RWPE2 (cell line): ENCODE measurements around the gene DOCK9.
A peak's percentile ranks its signal among the peaks of the same experiment; 100 is the strongest.

ENCODE experiments used
- ATAC-seq: fragments of 200-7000 bp; cut with Tn5 transposase; 3 replicates; pipeline ENCODE4 v1.9.1; 2021; ENCODE audit warnings: low read depth
- DNase-seq: peaks from one replicate; pipeline ENCODE4 v3.0.0-alpha.2; 2020; ENCODE audit warnings: low spot score
- H3K27ac ChIP-seq: fragments of 450-650 bp; 2 replicates; pipeline ENCODE4 v1.5.1; 2017; ENCODE audit warnings: mild to moderate bottlenecking; ENCODE audit not compliant: poor library complexity, severe bottlenecking
- H3K27me3 ChIP-seq: fragments of 250-450 bp; sonication (Bioruptor Pico); 2 replicates; pipeline ENCODE4 v1.5.1; 2021; ENCODE audit warnings: mild to moderate bottlenecking, moderate library complexity; ENCODE audit not compliant: insufficient read depth, poor library complexity, severe bottlenecking
- H3K36me3 ChIP-seq: fragments of 250-450 bp; sonication (Bioruptor Pico); 2 replicates; pipeline ENCODE4 v1.5.1; 2020; ENCODE audit warnings: low read depth, mild to moderate bottlenecking, moderate library complexity
- H3K4me1 ChIP-seq: fragments of 250-450 bp; sonication (Bioruptor Pico); 2 replicates; pipeline ENCODE4 v1.5.1; 2021; ENCODE audit warnings: mild to moderate bottlenecking, moderate library complexity; ENCODE audit not compliant: insufficient read depth, poor library complexity, severe bottlenecking
- H3K4me3 ChIP-seq: fragments of 250-450 bp; sonication (Bioruptor Pico); 2 replicates; pipeline ENCODE4 v1.5.1; 2021; ENCODE audit warnings: mild to moderate bottlenecking, moderate library complexity; ENCODE audit not compliant: severe bottlenecking
- H3K9me3 ChIP-seq: fragments of 250-450 bp; sonication (Bioruptor Pico); 2 replicates; pipeline ENCODE4 v1.5.1; 2021; ENCODE audit warnings: mild to moderate bottlenecking, moderate library complexity; ENCODE audit not compliant: severe bottlenecking
- TF ChIP-seq, protein P1 (sequence below): fragments of 450-650 bp; IDR thresholded peaks from one replicate; pipeline ENCODE4 v1.5.1; 2017; ENCODE audit warnings: mild to moderate bottlenecking, moderate library complexity; ENCODE audit not compliant: poor library complexity, severe bottlenecking

DOCK9 gene, protein sequence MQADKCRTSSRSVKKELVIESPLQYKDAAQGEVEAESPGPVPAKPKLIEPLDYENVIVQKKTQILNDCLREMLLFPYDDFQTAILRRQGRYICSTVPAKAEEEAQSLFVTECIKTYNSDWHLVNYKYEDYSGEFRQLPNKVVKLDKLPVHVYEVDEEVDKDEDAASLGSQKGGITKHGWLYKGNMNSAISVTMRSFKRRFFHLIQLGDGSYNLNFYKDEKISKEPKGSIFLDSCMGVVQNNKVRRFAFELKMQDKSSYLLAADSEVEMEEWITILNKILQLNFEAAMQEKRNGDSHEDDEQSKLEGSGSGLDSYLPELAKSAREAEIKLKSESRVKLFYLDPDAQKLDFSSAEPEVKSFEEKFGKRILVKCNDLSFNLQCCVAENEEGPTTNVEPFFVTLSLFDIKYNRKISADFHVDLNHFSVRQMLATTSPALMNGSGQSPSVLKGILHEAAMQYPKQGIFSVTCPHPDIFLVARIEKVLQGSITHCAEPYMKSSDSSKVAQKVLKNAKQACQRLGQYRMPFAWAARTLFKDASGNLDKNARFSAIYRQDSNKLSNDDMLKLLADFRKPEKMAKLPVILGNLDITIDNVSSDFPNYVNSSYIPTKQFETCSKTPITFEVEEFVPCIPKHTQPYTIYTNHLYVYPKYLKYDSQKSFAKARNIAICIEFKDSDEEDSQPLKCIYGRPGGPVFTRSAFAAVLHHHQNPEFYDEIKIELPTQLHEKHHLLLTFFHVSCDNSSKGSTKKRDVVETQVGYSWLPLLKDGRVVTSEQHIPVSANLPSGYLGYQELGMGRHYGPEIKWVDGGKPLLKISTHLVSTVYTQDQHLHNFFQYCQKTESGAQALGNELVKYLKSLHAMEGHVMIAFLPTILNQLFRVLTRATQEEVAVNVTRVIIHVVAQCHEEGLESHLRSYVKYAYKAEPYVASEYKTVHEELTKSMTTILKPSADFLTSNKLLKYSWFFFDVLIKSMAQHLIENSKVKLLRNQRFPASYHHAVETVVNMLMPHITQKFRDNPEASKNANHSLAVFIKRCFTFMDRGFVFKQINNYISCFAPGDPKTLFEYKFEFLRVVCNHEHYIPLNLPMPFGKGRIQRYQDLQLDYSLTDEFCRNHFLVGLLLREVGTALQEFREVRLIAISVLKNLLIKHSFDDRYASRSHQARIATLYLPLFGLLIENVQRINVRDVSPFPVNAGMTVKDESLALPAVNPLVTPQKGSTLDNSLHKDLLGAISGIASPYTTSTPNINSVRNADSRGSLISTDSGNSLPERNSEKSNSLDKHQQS (N-terminal part only)

GRCh38 chr13:98977568-98978265 lies at the start of gene DOCK9:
DOCK9 (minus strand) TSS chr13:98978064; CDS start chr13:98977909, 155 bp downstream.
- Histone ChIP-seq H3K36me3 (no peaks in the 10 kb centered on the region), H3K27me3 (no peaks in the 10 kb centered on the region), H3K9me3 (no peaks in the 10 kb centered on the region), H3K4me3 (peak within 1 kb of the TSS; percentile 19), H3K4me1 (peaks cover 22% of the 10 kb centered on the region), H3K27ac (peak within 1 kb of the TSS; percentile 85)
- DNase-seq, result no peak
- peak; percentile 85 for ATAC-seq
- TF ChIP-seq, protein P1, sequence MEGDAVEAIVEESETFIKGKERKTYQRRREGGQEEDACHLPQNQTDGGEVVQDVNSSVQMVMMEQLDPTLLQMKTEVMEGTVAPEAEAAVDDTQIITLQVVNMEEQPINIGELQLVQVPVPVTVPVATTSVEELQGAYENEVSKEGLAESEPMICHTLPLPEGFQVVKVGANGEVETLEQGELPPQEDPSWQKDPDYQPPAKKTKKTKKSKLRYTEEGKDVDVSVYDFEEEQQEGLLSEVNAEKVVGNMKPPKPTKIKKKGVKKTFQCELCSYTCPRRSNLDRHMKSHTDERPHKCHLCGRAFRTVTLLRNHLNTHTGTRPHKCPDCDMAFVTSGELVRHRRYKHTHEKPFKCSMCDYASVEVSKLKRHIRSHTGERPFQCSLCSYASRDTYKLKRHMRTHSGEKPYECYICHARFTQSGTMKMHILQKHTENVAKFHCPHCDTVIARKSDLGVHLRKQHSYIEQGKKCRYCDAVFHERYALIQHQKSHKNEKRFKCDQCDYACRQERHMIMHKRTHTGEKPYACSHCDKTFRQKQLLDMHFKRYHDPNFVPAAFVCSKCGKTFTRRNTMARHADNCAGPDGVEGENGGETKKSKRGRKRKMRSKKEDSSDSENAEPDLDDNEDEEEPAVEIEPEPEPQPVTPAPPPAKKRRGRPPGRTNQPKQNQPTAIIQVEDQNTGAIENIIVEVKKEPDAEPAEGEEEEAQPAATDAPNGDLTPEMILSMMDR, result no peak

DNA sequence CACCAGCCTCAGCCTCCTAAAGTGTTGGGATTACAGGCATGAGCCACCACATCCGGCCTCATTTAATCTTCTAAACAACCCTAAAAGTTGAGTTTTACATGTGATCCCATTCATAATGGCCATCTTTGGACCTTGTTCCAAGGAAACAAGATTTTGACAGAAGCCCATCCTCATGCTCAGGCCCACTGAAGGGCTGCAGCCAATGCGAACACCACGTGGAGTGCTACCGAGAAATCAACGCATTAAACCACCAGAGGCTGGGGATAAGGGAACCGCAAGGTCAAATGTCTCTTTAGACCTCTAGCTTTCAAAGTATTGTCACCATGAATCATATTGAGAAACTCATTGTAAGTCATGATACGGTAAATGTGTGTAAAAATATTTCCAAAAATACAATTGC lies 49.4 kb upstream of the DOCK9 start:
- no peaks in the 10 kb centered on the region for H3K36me3 ChIP-seq
- H3K4me1 ChIP-seq, result peaks cover 35% of the 10 kb centered on the region
- H3K9me3 ChIP-seq, result no peaks in the 10 kb centered on the region
- TF ChIP-seq, protein P1, result no peak
- ATAC-seq, result no peak
- DNase-seq, result no peak
- H3K27ac ChIP-seq, result peak overlapping the region; percentile 76
- no peak overlapping the region for H3K4me3 ChIP-seq
- no peaks in the 10 kb centered on the region for H3K27me3 ChIP-seq

- DNase-seq, result no peak
Measured at GRCh38 chr13:99022941-99023340, 45.1 kb upstream of the DOCK9 start.

More at GRCh38 chr13:99022941-99023340, 45.1 kb upstream of the DOCK9 start:
- TF ChIP-seq, protein P1, result no peak
- no peak for ATAC-seq
- H3K4me1 ChIP-seq, result peaks cover 36% of the 10 kb centered on the region
- no peaks in the 10 kb centered on the region for H3K27me3 ChIP-seq
- no peak overlapping the region for H3K4me3 ChIP-seq
- H3K9me3 ChIP-seq, result no peaks in the 10 kb centered on the region
- no peaks in the 10 kb centered on the region for H3K36me3 ChIP-seq
- H3K27ac ChIP-seq, result no peak overlapping the region
